HG02623 (cell line): Measurements from ENCODE around the gene RIPPLY3.
"Not testable (repeated sequence)": the region's sequence is repeated elsewhere in the genome, so short reads cannot be mapped to it uniquely, and the experiment has no call there.

ENCODE experiments used
- ATAC-seq: cut with Tn5 transposase; IDR thresholded peaks from one replicate; pipeline ENCODE4 v1.9.1; 2021; ENCODE audit warnings: moderate library complexity; ENCODE audit not compliant: unreplicated experiment

The RIPPLY3 gene

GRCh38 chr21:36980280-36981048 lies 26.0 kb upstream of the RIPPLY3 start:
- no peak for ATAC-seq

- no peak for ATAC-seq
Measured at GRCh38 chr21:36981049-36981391, 25.5 kb upstream of the RIPPLY3 start.

- ATAC-seq = no peak
Measured at GRCh38 chr21:36981977-36982700, 24.4 kb upstream of the RIPPLY3 start.

- ATAC-seq = no peak
Measured at GRCh38 chr21:36985751-36986594, 20.5 kb upstream of the RIPPLY3 start.

- ATAC-seq = no peak
Measured at GRCh38 chr21:36987845-36988244, 18.7 kb upstream of the RIPPLY3 start.

GRCh38 chr21:36988536-36988935 lies 18.0 kb upstream of the RIPPLY3 start:
- ATAC-seq = no peak

- ATAC-seq = not testable (repeated sequence)
Measured at GRCh38 chr21:36989199-36989698, 17.3 kb upstream of the RIPPLY3 start.

- peak; percentile 87 for ATAC-seq
Measured at GRCh38 chr21:36989699-36990507, 16.6 kb upstream of the RIPPLY3 start.

GRCh38 chr21:36990508-36991205 lies 15.8 kb upstream of the RIPPLY3 start:
- ATAC-seq = no peak

GRCh38 chr21:36992671-36993070 lies 13.8 kb upstream of the RIPPLY3 start:
- ATAC-seq = no peak

- no peak for ATAC-seq
Measured at GRCh38 chr21:36994501-36995158, 11.9 kb upstream of the RIPPLY3 start.

GRCh38 chr21:36995285-36995684 lies 11.2 kb upstream of the RIPPLY3 start:
- ATAC-seq = not testable (repeated sequence)

GRCh38 chr21:36999131-36999898 lies 7.2 kb upstream of the RIPPLY3 start:
- ATAC-seq = no peak

GRCh38 chr21:37000381-37000780 lies 6.1 kb upstream of the RIPPLY3 start:
- no peak for ATAC-seq

- ATAC-seq = no peak
Measured at GRCh38 chr21:37001441-37001840, 5.1 kb upstream of the RIPPLY3 start.

GRCh38 chr21:37002851-37003250 lies 3.7 kb upstream of the RIPPLY3 start:
- not testable (repeated sequence) for ATAC-seq

- ATAC-seq = not testable (repeated sequence)
Measured at GRCh38 chr21:37003917-37004316, 2.6 kb upstream of the RIPPLY3 start.
